ENCODE measurements around the gene LZTR1.

LZTR1 gene

GRCh38 chr22:20951151-20951931, 30.8 kb upstream of the LZTR1 start:
- FAIRE-seq = no peak

DNA sequence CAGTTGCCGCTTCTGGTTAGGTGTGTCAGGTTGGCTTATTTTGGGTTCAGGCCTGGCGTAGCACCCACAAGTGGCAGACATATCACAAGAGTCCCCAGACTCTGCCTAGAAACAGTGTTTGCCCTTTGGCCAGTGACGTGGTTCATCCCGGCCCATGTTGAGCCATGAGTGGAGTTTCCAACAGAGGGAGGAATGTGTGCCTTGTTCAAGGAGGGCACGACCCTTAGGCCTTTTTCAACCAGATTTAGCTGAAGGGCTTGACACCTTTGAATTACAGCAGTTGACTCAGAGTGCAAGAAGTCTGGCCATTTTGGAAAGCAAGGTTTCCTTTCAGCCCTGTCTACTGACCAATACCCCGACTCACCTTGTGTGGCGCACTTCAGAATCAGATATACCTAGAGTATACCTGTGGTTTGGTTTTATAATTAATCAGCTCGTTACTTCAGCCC, 30.1 kb upstream of the LZTR1 start:
- FAIRE-seq = no peak

DNA sequence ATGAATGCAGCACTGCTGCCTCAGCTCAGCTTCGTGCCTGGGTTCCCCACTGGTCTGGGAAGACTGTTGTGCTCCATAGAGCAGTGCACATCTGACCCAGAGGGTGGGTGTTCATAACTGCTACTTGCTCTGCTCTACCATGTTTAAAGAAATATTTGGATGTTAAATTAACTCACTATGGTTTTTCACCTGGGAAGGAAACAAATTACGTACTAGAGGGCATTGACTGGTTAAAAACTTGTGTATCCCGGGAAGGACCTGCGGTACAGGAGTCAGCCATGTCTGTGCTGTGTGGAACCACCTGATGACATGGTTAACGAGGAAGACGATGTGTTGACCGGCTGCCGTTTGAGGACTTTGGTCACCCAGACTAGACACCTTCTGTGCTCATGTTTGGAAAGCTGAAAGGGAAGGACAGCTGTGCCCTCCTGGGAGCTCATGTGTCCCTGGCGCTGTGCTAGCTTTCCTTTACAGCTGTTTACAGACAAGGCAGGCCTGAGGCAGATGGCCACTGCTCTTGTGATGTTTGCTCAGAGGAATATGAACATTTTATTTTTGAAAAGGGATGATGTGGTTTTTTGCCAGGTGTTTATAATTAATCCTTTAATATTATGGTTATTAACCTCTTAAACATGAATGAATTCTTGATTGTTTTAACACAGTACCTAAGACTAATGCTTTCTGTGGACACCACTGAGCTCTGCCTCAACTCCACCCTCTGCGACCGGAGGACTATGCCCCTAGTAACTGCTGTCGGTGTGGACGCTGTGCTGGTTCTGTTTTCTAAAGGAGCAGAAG, 29.4 kb upstream of the LZTR1 start:
- no peak for FAIRE-seq

- no peak for FAIRE-seq
These were observed 28.8 kb upstream of the LZTR1 start for GRCh38 chr22:20953342-20953608.

DNA sequence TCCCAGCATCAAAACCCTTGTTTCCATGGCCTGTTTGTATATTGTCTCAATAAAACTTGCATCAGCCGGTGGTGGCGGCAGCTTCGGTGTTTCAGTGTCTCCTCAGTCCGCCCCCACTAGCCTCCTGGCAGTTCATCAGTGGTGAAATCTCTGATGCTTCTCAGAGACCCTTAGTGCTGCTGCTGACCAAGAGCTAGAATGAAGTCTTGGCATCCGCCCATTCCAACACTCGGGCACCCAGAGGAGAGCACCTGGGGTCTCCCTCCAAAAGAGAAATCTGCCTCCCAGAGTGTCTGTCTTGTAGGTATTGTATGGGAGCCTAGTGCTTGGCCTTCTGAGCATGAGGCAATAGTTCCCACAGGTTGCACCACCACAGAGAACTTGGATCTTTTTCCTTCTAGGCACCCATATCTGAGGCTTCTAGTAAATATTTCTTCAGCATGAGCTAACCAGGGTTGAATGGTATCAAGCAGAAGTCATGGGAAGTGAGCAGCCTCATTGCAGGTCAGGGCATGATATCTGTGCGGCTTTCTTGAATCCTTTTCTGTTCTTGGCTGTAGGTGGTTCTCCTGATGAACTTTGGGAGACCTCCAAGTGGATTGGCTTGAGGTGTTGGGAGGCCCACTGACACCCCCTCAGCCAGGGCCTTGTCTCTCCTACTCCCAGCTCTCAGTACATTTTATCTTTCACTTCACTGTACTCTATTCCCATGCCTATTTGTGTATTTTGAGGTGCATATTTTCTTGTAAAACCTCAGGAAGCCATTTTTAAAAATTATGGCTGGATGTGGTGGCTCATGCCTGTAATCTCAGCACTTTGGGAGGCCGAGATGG, 28.2 kb upstream of the LZTR1 start:
- no peak for FAIRE-seq

DNA sequence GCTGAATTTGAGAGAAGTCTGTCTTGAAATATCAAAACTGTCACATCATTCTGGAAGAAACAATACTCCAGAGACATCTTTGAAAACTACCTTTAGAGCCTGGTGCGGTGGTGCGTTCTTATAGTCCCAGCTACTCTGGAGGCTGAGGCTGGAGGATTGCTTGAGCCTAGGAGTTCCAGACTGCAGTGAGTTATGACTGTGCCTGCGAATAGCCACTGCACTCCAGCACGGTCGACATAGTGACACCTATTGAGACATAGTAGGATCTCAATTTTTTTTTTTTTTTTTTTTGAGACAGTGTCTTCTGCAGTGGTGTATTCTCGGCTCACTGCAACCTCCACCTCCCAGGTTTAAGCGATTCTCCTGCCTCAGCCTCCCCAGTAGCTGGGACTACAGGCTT, 26.5 kb upstream of the LZTR1 start:
- FAIRE-seq = no peak

DNA sequence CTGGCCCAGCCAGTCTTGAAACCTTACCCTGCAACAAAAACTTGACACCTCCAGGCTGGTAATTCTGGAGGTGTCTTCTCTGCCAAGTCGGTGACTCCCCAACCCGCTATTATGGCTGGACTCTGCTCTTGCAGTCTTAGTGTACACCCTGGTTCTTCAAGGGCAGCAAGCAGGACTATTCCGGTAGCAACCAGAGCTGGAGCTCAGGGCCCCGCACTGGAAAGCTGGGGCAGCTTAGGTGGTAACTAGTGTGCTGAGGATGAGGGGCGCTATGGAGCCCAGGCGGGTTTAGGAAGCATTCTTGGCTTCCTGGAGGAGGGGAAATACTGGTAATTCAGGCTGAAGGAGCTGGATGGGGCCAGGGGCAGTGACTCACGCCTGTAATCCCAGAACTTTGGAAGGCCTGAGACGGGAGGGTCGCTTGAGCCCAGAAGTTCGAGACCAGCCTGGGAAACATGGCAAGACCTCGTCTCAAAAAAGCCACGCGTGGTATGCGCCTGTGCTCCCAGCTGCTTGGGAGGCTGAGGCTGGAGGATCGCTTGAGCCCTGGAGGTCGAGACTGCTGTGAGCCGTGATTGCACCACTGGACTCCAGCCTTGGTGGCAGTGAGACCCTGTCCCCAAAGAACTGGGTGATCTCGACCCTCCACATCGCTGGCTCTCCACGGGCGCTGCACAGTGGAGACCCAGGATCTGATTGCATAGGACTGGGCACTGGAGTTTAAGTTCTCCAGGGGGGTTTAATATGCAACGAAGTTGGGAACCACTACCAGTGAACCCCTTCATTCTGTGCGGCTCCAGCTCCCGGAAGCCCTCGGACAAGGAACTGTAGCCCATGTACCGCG, 25.6 kb upstream of the LZTR1 start:
- no peak for FAIRE-seq

- no peak for FAIRE-seq
These were observed 24.9 kb upstream of the LZTR1 start for GRCh38 chr22:20957102-20957682.

GRCh38 chr22:20957683-20958431, 24.2 kb upstream of the LZTR1 start:
- no peak for FAIRE-seq

GRCh38 chr22:20959578-20960461, 22.3 kb upstream of the LZTR1 start:
- no peak for FAIRE-seq

DNA sequence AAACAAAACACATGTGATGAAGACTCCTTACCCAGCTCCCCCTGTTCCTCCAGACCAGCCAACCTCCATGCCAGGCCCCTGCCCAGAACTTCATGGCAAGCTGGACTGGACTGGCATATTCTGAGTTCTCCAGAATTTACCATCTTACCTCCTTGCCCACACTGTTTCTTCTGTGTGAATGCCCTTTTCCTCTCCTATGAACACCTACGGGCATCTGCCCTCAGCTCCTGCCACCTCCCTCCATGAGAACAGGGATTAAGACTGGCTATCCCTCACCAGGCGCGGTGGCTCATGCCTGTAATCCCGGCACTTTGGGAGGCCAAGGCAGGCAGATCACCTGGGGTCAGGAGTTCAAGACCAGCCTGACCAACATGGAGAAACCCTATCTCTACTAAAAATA, 21.5 kb upstream of the LZTR1 start:
- FAIRE-seq = no peak

- no peak for FAIRE-seq
These were observed 19.6 kb upstream of the LZTR1 start for GRCh38 chr22:20962491-20962945.

GRCh38 chr22:20963201-20964052, 18.7 kb upstream of the LZTR1 start:
- no peak for FAIRE-seq

DNA sequence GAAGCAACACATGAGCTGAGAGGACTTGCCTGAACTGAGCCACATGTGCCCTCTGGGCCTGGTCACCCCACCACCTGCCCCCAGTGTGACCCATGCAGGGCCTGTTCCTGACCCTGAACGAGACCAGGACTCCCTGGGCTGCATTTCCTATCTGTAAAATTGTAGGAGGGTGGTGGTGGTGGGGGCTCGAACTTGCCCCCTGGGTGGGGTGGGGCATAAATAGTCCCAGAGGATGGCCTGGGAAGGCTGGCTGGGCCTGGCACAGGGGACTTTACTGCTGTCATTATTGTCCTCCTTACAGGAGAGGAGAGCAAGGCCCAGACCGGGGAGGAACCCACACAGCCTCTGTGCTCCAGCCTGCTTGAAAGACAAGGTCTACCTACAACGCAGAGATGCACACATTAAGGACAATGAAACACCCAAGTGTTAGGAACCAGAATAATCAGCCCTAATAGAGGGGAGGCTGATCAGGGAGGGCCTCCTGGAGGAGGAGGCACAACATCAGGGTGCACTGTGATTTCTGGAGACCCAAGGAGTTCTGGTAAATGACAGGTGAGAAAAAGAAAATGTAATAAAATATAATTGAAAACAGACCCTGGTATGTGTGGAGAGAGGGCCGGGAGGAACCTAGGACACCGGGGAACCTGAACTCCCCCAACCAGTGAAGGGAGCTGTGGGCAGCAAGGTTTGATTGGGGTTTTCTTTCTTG, 17.9 kb upstream of the LZTR1 start:
- FAIRE-seq = no peak

GRCh38 chr22:20964799-20965103, 17.3 kb upstream of the LZTR1 start:
- no peak for FAIRE-seq

- FAIRE-seq = no peak
These were observed 16.8 kb upstream of the LZTR1 start for GRCh38 chr22:20965104-20965887.

GRCh38 chr22:20965888-20966855, 15.9 kb upstream of the LZTR1 start:
- FAIRE-seq = no peak
